NCI-H82 treated with DMSO at 0.1 percent for 48 hours (cell line): ENCODE measurements around the gene KCNK16.
"Not testable (repeated sequence)": the region's sequence is repeated elsewhere in the genome, so short reads cannot be mapped to it uniquely, and the experiment has no call there.

Source experiments
- DNase-seq: peaks from one replicate; lab custom pipeline; 2025; ENCODE audit not compliant: unreplicated experiment; lab: John Stamatoyannopoulos, UW

Gene KCNK16

DNA sequence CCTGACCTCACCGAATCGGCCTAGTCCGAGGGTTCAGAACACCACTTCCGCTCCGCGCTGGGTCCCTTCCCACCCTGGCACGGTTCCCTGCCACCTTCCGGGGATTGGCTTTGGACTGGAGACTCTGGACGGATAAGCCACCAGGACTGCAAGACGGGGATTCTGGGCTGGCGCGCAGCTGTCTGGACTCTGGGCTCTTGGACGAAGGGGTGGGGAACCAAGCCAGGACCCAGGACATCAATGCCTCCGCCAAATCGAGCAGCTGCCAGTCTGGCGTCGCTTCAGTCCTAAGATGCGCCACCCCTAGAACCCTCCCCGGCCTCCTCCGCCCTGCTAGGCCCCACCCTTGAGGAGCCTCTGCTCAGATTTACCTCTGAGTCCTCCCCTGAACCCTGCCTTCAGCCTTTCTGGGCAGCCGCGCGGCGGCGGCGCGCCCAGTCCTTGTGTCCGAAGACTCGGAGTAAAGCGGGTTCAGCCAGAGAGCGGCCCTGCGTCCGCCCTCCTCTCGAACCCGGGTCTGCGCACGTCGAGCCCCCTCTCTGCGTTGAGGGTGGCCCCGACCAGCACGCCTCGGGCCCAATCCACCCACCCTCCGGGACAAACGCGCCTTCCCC is 9.5 kb downstream of the KCNK16 start:
- DNase-seq: no peak

DNA sequence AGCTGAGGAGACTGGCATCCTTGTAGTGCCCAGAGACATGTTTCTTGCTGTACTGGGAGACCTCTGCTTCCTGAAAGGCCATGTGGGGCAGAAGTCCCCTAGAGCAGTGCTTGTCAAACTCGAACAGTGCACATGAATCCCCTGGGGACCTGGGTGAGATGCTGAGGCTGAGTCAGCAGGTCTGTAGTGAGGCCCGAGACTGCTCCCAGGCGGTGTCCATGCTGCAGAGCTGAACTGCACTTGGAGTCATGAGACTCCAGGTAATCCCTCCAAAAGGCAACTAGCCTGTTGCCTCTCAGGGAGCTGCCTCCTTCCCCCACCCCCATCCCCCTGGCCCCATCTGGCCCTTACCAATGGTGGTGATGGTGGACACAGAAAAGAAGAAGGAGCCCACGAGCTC is 12.0 kb downstream of the KCNK16 start:
- DNase-seq: no peak

DNA sequence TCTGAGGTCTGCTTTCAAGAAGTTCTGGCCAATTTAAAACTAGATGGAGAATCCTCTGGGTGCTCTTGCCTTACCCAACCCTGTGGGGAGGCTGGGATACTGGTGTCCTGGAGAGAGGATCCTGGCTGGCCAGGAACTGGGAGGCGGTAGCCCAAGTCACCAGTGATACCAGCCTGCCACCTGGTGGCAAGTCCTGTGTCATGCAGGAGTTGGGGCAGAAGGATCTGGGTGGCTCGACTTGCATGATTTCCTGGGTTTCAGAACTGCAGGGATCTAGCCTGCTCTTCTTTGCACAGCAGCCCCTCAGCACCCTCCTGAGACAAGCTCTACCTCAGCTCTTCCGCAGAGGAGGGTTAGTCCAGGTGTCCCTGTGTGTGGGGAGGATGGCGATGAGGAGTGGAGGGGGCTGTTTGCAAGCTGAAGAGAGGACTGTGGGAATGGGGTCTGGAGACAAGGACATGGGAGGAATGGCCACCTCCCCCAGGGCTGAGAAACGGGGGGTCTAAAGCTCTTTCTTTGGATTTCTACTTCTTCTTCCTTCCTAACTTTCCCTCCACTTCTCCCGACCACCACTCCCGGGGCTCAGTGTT is 12.5 kb downstream of the KCNK16 start:
- DNase-seq: peak; percentile 49

DNA sequence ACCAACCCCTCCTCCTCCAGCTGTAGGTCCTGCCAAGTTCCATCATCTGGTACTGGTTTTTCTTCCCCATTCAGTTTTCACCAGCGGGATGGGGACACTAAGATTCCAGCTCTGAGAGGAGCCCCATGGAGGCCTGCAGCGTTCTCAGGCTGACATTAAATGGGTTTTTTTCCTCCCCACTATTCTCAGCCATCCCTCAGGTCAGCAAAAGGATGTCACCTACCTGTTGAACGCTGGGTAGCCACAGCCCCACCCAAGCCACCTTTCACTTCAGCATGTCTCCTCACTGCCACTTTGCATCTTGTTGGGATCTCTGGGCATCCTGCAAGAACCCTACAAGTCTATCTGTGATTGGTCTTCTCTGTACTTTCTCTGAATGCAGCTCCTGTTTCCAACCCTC is 15.0 kb downstream of the KCNK16 start:
- no peak for DNase-seq

DNA sequence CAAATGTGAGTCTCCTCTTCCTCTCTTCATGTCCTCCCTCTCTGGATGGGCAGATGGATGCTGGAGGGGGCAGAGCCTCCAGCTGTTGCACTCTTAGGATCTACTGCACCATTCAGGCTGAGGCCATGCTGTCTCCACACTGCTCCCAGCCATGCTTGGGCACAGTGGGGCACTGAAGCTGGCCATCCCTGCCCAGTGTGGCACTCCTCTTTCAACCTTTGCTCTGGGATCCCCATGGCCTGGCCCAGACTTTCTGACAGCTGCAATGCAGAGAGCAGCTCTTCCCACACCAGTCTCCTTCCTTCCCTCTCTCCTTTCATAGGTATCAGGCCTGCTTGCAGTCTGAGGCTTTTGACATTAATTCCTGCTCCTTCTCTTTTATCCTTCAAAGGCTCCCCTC is 17.6 kb downstream of the KCNK16 start:
- DNase-seq: no peak

DNA sequence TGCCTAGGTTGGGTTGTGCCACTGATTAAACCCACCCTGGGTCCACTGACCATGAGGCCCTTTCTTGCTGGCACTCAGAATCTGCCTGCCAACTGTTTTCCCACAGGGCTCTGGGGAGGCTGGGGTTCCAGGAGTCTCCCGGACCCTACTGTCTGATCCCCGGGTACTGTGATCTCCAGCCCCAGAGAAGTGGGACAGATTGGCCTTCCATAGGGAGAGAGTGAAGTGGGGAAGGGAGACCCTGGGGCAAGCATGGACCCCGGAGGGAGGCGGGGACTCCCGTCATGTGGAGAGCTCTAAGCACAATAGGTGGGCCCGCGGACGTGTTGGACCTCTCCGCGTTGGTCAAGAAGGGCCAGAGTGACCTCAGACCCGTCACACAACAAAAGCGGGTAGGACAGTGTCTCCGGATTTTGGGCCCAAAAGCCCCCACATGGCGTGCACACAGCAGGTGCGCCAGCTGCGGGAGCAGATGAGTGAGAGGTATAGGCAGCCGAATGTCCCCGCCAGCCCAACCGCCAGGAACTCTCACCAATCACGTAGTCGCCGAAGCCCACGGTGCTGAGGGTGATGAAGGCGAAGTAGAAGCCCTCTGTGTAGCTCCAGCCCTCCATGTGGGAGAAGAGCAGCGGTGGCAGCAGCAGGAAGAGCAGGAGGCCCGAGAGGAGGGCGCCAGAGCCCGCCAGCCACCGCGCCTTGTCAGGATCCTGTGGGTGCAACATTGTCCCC is 18.9 kb downstream of the KCNK16 start:
- DNase-seq: no peak

DNA sequence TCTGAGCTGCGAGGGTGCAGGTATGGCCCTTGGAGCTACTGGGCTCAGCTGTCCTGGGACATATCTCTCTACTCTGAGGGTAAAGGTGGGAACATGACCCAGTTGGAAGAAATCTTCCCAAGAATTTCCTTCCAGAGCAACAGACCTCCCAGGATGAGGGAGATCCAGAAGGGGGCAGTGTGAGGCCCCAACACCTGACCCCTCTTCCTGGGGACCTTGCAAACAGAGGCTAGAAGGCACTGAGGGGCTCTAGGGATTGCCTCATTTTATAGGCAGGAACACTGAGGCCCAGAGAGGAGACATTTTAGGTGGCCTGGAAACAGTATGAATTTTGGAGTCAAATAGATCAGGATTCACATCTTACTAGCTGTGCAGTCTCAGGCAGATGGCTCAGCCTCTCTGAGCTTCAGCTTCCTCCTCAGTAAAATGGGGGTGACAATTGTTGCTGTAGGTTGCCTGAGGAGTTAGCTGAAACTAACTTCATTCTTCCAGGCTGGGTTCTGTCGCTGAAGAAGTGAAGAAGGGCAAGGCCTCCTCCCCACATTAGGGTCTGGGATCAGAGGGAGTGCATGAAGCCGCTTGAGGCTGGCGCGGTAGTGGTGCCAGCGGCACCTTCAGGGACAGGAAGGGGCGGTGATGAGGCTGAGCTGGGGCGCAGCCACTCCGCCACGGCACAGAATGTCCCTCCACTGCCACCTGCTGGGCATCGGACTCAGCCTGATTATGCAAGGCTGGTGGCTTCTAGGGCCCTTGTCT is 19.7 kb downstream of the KCNK16 start:
- peak; percentile 15 for DNase-seq

DNA sequence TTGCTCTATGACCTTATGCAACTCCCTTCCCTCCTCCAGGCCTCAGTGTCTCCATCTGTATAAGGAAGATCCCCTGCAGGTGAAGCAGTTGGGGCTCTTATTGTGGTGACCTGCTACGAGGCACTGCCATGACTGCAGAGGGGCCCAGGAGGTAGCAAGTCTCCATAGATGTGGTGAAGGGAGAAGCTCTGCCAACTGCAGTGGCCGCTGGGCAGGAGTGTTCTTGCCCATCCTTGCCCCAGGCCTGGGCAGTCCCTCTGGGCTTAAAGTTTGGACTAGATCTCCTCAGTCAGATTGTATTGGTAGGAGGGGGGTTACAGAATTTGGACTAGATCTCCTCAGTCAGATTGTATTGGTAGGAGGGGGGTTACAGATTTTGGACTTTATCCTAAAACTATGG is 20.5 kb downstream of the KCNK16 start:
- no peak for DNase-seq

DNA sequence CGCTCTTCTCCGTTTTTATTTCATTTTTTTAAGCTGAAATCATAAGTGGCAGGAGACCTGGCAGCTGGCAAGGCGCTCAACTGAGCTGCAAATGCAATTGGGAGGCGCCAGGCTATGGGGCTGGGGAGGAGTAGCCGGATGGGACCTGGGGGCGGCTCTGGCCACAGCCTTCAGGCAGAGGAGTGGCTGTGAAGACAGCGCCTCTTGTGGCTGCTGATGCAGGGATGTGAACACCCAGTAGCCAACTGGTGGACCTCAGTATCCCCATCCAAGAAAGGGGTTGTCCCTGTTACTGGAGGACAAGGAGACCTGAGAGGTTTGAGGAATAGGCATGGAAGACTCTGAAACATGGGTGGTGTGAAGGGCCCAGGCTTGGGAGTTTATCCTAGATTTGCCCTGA is 20.9 kb downstream of the KCNK16 start:
- peak; percentile 48 for DNase-seq

DNA sequence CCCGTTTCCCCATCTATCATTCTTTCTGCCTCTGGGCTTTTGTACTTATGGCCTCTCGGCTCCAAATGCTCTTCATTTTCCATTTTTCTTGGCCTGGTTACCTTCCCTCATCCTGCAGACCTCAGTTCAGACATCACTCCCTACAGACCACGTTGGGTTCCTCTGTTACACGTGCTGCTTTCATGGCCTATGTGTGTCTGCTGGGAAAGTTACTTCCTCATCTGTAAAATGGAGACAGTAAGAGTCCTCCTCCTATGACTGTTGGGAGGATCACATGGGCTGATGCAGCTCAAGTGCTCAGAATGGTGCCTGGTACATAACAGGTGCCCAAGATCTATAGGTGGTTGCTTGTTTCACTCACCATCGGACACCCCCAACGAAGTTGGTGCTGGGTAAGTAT is 21.8 kb downstream of the KCNK16 start:
- DNase-seq: no peak

DNA sequence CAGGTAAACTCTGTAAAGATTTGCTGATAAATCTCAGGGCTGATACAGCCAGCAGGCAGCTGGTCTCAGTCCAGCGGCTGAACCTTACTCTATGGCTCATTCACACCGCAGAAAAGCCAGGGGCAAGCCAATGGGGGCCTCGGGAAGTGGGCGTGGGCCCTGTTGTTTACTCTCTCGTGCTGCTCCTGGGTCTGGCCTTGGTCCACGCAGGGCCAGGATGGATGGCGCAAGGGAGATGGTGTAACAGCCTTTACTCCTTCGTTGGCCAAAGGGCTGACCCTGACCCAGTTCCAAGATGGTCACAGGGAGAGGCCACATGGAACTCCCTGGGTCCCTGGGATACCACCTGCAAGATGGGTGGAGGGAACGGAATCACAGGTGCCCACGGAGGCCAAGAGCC is 24.4 kb downstream of the KCNK16 start:
- DNase-seq: no peak

DNA sequence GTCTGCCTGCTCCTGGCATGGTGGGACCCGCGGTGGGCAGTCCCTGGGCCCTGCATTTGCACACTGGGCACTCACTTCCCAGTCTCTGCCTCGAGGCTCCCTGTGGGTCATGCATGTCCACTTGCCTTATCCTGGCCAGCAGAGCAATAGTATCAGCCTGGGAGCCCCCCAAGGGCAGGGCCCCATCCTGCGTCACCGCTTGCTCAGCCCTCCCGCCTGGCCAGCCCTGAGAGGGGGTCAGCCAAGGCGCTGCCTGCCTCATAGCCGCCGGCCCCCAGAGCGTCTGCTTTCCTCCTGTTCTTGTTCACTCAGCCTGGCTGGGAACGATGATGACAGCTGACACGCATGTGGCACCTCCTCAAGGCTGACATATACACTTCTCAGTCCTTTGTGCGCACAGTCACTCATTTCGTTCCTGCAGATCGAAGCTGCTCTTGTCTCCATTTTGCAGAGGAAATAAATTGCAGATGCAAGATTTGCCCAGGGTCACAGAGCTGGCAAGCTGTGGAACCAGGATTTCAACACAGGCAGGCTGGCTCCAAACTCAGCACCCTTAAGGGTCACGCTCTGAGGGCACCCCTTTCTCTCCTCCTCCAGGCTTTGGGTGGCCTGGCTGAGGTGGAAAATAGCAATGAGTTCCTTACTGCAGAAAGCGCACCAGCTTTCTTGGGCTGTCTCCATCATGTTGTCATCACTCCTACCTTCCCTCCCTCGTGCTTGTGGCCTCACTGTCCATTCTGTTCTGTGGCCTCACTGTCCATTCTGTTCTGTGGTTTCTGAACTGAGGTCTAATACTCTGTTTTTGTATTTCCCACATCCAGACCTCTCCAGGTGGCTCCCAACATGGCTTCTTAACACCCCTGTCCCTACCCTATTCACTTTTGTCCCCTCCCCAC is 25.5 kb downstream of the KCNK16 start:
- no peak for DNase-seq

DNA sequence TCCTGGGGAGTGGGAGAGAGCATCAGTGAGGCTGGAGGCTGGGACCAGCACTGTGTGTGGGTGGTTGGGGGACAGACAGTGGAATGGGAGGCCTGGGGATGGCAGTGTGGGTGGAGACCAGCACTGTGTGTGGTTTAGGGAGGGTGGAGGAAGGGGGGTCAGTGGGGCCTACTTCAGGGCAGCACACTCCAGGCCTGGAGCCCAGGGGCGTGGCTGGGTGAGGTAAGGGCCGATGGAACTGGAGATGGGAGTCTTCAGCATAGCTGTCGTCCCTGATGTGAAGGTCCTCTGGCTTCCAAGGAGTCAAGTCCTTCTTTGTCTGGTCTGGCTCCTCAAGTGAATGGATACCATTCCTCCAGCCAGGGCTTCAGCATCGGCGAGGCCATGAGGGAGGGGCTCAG is 26.9 kb downstream of the KCNK16 start:
- DNase-seq: no peak

DNA sequence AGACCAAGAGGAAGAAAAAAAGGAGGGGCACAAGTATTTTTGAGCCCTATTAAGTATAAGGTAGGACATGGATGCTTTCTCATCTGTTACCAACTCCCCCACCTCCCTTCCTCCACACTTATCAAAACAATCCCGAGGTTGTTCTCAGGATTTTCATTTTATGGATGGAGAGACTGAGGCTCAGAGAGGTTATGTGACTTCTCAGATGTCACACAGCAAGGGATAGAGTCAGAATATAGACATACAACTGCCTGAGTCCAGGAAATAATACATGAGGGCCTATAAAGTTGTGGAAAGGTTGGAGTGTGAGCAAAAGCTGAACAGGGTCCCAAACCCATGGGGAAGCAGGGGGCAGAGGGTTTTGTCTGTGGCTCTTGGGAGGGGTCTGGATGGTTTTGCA is 27.6 kb downstream of the KCNK16 start:
- no peak for DNase-seq

DNA sequence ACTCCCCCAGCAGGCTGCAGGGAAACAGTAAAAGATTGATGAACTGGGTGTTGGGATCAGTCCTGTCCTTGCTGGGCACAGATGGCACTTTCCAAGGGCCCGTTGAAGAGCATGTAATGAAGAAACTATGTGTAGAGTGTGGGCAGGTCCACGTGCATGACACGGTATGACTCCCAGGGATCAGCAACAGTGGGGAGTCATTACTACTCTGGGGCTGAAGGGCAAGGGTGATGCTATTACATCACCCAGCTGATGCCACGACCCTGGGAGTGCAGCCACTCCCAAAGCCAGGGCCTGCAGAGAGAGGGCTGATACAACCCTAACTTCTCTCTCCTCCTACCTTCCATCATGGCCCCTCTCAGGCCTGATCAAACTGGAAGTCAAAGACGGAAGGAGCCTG is 28.4 kb downstream of the KCNK16 start:
- DNase-seq: no peak

DNA sequence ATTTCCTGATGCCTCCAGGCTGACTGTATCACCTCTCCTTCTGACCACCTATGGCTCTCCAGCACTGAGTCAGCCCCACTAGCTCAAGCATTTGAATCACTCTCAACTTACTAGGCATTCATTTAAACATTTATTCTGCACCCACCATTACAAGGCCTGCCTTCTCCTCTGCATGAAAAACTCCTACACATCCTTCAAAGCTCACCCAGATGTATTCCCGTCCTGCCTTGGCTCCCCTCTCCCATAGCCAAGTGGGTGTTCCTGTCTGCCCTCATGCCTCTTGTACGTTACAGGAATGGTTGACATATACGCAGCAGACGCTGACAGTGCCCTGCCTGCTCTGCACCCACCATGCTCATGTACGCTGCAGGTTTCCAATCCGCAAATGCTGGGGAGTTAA is 29.9 kb downstream of the KCNK16 start:
- DNase-seq: no peak

DNA sequence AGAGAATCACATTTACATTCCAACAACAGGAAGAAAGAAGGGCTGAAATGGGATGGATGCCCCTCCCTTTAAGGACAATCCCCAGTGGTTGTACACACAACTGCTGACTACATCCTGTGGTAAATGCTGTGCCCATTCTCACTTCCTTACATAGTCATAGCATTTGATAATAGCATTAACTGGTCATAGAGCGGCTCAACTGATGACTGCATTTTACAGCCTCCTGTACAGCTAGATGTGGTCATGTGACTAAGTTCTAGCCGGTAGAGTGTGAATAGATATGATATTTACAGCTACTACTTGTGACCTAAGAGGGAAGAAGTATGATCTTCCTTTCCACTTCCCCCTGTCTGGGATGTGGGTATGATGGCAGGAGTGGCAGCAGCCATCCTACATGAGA is 33.0 kb downstream of the KCNK16 start:
- DNase-seq: no peak

DNA sequence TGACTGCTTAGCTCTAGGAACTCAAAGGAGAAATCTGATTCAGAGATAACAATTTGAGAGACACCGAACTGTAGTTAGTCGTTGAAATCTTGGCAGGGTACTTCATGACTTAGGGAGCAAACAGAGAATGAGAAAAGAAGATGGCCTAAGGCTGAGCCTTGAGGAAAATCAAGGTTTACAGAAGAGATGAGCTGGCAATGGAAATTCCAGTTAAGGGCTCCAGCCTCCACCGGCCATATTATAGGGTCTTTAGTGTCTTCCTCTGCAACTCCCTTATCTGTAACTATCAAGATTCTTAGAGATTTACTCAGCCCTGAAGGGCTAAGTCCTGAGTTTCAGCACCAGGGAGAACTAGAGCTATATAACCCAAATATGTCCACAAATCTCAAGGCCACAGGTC is 34.9 kb downstream of the KCNK16 start:
- DNase-seq: no peak

DNA sequence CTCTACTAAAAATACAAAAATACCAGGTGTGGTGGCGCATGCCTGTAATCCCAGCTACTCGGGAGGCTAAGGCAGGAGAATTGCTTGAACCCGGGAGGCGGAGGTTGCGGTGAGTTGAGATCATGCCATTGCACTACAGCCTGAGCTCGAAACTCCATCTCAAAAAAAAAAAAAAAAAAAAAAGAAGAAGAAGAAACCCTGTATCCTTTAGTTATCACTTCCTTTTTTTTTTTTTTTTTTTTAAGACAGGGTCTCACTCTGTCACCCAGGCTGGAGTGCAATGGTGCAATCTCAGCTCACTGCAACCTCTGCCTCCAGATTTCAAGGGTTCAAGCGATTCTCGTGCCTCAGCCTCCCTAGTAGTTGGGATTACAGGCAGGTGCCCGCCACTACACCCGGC is 35.9 kb downstream of the KCNK16 start:
- DNase-seq: not testable (repeated sequence)

DNA sequence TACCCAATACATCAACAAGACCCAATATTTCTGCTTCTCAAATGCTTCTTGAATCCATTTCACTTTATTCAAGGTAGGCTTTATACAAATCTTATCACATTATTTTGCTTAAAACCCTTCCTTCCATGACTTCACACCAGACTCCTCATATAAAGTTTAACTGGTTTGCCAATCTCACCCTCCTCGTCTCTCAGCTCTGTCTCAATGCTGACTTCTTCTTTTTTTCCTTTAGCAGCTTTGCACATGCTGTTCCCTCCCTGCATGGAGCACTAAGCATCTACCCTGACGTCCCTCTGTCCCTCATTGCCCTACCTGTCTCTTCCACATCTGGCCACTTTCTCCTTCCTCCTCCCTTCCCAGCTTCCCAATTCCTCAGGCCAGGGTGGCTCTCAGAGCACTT is 39.7 kb downstream of the KCNK16 start:
- DNase-seq: no peak
